ENCODE measurements around the gene EBF3. TPM values are rescaled to one million over a fixed set of nuclear protein-coding genes. Genes with fewer than 3 reads are reported as not detected.
"Not testable (repeated sequence)": the region's sequence is repeated elsewhere in the genome, so short reads cannot be mapped to it uniquely, and the experiment has no call there.

The EBF3 gene
- polyA plus RNA-seq, 5 donors: 1.3 to 4.1 (median 1.7) TPM

DNA sequence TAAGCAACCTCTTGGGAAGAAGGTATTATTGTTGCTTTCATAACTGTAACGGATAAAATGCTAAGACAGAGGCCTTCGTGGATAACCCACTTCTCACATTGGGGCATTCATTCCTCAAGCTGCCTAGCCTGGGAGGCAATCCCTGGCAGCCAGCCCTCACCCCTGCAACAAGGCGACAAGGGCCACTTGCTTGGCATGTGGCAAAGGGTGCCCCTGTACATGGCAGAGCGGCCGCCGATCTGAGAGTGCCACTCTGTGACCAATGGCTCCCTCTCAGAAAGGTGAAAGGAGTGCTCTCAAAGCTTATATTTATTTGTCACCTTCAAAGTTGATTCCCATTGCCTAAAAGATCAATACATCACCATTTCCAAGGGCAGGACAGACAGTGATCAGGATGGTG, 31.9 kb downstream of the EBF3 start:
- DNase-seq: no peak

DNA sequence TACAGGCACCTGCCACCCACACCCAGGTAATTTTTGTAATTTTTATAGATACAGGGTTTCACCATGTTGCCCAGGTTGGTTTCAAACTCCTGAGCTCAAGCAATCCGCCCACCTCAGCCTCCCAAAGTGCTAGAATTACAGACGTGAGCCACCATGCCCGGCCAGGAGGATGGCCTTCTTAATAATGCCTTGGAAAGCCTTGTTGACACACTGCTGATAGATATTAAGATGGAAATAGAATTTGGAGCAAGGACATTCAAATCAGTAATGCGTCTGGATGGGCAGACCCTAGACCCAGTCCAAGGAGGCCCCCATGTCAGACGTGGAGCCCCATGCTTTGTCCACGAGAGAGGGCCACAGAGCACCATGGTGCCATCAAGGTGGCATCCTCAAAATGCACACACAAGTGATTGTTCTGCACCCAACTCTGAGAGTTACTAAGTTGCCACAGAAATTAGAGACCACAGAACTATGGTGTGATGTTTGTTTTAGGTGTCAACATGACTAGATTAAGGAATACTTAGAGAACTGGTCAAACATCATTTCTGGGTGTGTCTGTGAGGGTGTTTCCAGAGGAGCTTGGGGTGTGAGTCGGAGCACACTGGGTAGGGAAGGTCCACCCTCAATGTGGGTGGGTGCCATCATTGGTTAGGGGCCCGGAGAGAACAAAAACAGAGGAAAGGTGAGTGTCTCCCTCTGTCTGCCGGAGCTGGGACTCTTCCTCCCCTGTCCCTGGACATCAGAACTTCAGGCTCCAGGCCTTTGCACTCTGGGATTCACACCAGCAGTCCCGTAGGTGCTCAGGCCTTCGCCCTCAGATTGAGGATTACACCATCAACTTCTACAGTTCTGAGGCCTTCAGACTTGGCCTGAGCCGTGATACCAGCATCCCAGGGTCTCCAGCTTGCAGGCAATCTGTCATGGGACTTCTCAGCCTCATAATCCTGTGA, 34.5 kb downstream of the EBF3 start:
- no peak for DNase-seq

DNA sequence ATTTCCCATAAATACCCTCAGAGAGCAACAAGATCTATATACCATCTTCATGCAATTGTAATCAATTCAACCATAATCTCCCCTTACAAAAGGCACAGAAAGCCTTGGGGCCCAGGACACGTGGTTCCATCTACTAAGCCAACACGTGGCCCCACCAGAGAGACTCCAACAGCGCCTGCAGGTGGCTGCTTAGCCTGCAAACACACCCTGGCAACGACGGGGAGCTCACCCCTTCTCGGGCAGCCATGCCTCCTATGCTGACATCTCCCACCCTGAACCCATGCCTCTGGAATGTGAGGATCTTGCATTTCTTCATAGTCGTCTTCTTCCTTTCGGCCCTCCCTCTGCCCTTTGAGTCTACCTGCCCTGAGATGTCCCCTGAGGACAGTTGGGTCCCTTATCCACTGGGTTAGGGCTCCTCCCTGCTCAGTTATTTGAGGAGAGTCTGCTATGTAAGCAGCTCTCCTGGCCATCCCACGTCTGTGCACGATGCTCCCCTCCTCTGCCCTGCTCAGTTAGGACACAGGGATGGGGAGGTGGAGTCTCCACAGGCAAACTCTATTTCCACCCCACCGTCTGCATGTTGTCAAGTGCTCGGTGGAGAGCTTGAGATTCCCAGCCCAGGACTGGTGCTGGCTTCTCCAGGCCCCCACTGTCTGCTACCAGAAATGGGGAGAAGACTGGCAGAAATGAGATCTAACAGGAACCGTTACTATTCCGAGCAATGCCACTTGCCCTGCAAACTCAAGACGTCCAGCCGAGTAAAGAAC, 36.5 kb downstream of the EBF3 start:
- no peak for DNase-seq

DNA sequence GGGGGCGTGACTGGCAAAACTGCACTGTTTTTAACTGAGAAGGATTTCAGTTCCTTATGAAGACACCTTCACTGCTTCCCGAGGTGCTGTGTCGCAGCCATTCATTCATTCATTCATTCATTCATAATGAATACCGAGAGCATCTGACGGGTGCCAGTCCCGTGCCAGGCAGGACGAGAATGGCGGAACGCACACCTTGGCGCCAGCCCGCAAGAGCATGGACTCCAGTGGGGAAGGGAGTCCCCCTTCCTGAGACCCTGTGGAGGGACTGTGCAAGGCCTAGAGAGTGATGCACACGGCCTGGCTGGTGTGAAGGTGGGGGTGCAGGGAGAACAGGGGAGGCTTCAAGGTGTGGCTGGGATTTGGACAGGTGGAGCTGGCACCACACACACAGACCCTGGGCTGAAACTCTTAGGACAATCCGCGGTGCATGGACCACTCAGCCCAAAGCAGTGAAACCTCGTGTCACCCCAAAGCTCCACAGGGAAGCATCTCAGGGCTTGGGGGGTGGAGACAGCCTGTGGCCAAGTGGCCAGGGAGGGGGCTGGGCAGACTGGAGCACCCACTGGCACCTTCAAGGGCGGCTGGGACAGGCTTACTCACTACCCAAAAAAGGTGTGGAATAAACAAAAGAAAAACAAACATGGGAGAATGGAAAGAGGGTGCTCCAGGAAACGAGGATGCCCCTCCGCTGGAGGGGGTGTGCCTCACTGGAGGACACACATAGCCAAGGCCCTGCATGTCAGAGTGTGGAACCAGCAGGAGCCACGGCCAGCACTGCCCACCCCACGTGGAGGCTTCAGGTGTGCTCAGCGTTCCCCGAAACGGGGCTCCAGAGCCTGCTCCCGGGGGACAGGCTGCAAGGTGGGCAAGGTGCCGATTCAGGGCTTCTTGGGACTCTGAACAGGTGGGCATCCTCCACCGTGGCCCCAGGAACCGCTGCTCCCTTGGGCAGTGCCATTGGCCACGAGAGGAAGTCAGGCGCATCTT, 37.7 kb downstream of the EBF3 start:
- DNase-seq: no peak

DNA sequence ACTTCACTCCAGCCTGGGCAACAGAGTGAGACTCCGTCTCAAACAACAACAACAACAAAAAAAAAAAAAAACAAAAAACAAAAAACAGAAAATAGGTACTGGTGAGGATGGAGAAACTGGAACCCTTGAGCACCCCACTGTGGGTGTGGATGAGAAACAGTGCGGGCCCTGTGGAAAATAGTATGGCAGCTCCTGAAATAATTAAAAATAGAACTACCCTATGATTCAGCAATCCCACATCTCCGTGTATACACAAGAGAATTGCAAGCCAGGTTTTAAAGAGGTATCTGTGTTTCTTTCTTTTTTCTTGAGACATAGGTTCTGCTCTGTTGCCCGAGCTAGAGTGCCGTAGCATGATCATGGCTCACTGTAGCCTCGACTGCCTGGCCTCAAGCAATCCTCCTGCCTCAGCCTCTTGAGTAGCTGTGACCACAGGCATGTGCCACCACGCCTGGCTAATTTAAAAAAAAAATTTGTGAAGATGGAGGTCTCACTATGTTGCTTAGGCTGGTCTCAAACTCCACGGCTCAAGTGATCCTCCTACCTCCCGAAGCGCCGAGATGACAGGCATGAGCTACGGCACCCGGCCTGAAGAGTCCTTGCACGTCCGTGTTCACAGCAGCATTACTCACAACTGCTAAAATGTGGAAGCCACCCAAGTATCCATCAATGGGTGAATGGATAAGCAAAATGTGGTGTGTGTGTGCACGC, 39.5 kb downstream of the EBF3 start:
- DNase-seq: no peak

DNA sequence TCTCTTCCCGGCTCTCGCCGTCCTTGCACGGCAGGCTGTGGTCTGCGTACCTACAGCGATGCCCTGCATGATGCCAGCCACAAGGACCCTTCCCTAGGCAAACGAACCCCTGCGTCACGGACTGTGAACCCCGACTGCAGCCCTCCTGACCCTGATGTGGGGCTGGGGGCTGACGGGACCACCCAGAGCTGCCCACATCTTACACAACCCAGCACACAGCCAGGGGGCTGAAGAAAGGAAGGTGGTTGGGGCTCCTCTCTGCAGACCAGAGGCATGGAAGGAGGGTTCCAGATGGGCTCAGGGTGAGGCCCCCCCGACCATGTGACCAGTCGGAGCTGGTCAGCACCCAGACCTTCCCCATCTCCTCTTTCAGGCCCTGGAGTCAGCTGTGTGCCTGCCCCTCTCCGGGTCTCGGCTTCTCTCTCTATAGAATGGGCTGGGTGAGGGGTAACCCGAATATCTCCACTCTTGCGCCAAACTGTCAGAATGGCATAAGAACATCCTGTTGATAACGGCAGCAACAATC, 41.4 kb downstream of the EBF3 start:
- no peak for DNase-seq

DNA sequence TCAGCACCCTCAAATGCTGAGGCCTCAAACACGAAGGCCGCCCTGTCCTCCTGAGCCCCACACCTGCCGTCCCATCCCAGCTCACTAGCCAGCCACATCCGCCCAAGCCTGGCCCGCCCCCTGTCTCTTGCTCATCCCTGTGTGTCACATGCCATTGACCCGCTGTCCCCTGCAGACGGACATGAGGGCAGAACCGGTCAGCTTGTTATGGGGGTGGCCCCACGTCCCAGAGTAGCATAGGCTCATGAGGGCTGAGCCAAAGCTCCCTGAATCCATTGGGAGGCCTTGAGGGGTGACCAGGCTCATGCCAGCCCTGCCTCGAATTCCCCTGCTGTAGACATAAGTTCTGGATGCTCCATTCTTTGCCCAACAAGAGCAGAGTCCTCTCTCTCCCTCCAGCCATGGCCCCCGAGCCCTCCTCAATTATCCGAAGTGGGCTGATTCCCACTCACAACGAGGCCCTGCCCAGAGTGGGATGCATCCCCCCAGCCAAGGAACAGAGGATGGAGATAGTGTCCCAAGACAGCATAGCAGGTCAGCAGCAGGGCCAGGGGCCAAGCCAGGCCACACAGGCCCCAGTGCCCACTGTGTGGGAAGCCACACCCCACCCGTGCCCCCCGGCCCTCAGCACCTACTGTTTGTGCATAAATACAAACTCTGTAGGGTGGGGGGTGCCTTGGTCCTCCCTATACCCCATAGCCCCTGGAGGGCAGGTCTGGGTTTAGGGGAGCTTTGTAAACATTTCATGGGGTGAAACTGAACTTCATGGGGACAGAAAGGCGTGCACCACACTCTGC, 42.1 kb downstream of the EBF3 start:
- no peak for DNase-seq

DNA sequence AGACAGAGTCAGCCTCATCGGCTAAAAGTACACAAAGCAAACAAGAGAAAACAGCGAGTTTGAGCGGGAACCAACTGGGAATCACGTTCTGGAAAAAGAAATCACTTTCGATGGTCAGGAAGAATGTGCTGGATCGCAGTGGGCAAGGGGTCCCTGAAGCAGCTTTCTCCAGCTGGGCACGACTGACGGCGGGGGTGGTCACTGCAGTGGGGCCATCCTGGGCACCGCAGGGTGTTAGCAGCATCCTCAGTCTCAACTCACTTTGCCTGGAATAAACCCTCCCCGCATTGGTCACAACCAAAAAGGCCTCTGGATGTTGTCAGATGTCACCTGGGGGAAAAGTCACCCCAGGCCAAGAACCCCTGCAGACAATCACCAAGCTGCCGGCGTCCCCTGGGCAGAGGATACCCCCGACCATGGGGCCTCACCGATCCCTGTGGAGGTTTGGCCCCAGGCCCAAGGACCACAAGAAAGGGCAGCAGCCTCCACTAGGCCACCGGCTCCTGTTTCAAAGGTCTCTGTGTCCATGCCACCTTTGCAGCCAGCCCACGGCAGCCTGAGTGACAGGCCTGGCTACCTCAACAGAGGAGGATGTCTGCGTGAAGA, 42.9 kb downstream of the EBF3 start:
- DNase-seq: no peak

DNA sequence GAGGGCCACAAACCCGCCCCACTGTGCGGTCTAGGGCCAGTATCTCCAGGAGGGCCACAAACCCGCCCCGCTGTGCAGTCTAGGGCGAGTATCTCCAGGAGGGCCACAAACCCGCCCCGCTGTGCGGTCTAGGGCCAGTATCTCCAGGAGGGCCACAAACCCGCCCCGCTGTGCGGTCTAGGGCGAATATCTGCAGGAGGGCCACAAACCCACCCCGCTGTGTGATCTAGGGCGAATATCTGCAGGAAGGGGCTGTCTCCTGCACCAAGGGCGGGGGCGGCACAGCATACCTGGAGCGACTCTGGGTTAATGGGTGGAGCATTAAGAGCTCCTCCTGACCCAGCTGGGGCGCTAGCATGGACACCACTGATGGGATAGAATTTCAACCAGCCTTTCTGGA, 43.9 kb downstream of the EBF3 start:
- DNase-seq: not testable (repeated sequence)

DNA sequence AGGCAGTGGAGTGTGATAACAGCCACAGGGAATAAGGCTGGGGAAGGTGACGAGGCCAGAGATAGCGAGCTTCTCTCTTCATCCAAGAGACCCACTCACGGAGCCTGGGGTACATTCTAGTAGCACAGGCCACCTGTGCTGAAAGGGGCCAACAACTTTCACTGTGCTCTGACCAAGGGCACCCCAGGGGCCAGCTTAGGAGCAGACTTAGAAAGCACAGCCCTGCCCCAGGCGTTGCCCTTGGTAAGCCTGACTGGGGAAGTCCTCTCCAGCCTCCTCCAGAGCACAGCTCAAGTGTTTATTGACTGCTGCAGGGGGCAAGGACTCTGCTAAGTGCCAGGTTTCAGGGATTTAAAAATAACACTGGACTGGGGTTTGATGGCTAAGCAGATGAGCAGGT, 44.7 kb downstream of the EBF3 start:
- no peak for DNase-seq

DNA sequence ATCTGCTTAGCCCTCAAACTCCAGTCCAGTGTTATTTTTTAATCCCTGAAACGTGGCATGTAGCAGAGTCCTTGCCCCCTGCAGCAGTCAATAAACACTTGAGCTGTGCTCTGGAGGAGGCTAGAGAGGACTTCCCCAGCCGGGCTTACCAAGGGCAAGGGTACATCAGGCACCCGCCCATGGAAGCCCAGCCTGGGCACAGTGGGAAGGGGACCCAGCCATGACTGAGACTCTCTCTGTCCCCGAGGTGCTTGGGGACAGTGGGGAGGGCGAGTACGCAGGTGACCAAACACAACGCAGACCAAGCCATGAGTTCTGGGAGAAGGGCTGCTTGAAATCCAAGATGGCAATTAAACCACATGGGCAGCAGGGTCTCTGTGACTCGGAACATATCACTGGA, 45.2 kb downstream of the EBF3 start:
- no peak for DNase-seq

DNA sequence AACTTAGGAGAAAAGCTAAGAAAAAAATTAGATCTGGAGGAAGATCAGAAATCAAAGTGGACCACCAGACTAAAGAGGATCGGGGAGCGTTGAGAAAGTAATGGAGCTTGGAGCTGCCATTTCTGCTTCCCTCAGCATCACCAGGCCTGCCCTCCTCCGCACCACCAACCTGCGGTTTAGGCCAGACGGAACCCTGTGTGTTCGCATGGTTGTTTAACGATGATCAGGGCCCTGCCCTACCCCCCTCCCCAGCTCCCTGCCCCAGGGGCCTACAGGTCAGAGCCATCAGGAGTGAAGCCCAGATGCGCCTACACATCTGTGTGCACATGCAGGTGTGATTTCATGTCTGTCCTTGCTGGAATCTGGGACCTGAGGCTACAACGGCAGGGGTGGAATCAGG, 45.7 kb downstream of the EBF3 start:
- no peak for DNase-seq

DNA sequence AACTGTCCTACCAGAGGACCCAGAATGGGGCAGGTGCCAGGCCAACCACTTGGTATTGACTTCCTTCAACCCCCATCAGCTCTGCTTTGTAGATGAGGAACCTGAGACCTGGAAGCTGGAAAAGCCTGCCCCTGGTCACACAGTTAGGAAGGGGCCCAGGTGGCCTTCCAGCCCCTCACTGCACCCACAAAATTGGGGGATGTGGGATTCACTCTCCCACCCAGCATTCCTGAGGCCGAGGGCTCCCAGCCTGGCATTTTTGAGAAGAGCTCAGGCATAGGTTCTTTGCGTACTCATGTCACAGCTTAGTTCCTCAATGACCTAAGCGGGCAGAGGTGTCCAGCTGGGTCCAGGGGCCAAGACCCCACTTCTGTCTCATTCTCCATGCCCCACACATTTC, 46.1 kb downstream of the EBF3 start:
- no peak for DNase-seq

DNA sequence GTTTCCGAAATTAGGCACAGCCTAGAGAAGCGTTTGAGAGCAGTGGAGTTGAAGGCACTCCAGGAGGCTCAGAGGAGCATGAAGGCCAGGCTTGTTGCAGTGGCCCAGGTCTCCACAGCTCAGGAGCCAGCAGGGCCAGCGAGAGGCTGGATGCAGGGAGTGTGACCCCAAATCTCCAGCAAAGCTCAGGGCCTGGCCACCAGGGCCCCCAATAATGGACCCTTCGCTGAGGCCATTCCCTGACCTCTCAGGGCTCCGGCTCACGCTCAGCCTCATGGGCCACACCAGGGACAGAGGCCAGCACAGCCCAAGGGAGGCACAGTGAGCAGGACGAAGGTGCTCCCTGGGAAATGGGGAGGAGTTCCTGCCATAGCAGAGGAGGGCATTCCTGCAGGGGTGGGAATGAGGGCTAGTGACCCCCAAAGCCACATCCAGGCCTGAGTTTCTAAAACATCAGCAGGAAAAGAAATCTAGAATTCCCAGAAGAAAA, 47.5 kb downstream of the EBF3 start:
- no peak for DNase-seq

DNA sequence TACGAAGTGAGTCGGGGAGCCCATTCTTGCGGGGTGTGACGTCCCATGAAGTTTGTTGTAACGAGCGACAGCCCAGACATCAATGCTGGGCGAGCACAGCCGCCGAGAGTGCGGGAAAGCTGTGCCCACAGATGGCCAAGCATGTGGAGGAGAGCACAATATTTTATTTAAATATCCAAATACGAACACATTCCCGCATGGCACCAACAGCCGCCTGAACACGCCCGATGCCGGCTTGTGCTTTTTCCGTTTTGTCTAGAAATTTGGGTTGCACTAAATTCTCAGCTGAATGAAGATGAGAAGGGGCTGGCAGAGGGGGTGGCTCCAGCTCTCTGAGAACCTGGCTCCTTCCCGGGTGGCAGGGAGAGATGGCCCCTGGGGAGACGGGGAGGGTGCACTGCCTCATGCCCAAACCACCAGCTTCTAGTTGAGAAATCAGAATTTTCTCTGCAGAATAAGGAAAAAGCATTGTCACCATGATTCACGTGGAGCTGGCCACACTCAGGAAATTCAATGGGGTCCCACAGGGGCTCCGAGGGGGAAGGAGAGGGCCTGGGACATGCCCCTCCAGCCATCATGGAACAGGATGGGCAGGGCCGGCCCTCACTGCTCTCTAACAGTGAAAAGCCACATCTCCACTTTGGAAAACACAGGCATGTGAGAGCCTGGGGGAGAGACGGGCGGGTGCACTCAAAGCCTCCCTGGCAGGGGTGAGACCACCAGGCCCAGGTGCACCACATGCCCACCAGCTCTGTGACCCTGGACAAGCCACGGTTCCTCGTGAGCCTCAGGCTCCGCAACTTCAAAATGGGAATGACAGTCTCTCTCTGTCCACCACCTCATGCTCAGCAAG, 48.3 kb downstream of the EBF3 start:
- DNase-seq: no peak

DNA sequence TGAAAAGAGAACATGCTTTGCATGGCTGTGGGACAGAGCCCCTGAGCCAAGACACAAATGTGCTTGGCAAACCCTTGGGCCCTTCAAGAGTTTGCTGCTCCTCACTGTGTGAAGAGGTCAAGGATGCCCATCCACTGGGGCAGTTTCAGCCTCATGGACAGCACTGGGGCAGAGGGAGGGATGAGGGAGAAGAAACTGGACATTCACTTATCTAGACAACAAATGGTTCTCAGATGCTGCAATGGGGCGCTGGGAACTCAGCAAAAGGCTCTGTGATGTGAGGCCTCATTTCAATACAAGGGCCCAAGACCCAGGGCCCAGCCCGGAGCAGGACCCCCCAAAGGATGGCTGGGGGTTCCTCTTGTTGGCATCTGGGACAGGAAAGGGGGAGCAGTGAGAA, 49.1 kb downstream of the EBF3 start:
- no peak for DNase-seq

DNA sequence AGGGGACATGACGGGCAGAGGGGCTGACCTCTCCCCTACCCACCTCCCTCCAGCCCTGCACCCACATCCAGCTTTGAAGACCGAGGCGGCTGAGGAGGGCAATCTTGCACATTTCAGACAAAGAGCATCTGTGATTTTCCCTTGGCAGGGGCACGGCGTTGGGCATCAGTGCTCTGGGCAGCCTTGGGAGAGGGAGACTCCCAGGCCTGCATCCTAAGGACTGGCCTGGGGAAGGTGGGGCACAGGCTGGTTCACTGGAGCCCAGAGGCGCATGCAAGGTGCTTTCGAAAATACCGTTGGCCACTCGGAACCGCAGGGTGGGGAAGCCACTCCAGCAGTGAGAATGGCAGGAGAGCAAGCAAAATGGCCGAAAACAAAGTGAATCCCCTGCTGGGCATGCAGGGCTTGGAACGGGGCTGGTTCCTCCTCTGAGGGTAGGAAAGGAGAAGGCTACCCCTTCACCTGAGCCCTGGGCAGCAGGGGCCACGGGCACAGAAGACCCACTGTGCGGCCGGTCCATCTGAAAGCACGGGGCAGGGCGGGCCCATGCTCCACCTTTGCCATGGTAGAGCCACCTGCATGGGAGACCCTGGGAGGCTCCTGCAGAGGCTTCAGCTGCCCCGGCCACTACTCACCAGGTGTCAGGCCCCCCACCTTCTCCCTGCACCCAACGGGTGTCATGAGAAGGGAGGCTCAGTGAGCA, 49.8 kb downstream of the EBF3 start:
- DNase-seq: no peak

Measured in right lung (tissue), 5 donors.